T-helper 17 cell (primary cell): ENCODE results near the gene ANKRD22. TPM values are rescaled to one million over a fixed set of nuclear protein-coding genes. Genes with fewer than 3 reads are reported as not detected.

Experiments
- ATAC-seq: fragments of 150-1000 bp; cut with Tn5 transposase; 2 replicates; pipeline ENCODE4 v1.10.0; 2021; ENCODE audit warnings: mild to moderate bottlenecking, moderate library complexity
- DNase-seq, 3 donors: peaks; one replicate each; pipeline versions ENCODE4 v3.0.0 to v3.0.0-alpha.2; 2020 to 2021
- H3K9me3 ChIP-seq: one replicate; pipeline ENCODE4 v1.7.0; 2013; ENCODE audit warnings: low read length, mild to moderate bottlenecking; ENCODE audit not compliant: control insufficient read depth, poor library complexity, severe bottlenecking
- H3K27ac Mint-ChIP-seq: one replicate; pipeline ENCODE4 v1.8.0; 2022; ENCODE audit warnings: mild to moderate bottlenecking, moderate library complexity, mixed read lengths
- H3K27me3 Mint-ChIP-seq: one replicate; pipeline ENCODE4 v1.8.0; 2022; ENCODE audit warnings: mixed read lengths
- H3K36me3 Mint-ChIP-seq: one replicate; pipeline ENCODE4 v1.8.0; 2022; ENCODE audit warnings: low read depth, mixed read lengths
- H3K4me1 Mint-ChIP-seq: one replicate; pipeline ENCODE4 v1.8.0; 2022; ENCODE audit warnings: mild to moderate bottlenecking, mixed read lengths
- H3K4me3 Mint-ChIP-seq: one replicate; pipeline ENCODE4 v1.8.0; 2022; ENCODE audit warnings: mild to moderate bottlenecking, moderate library complexity, mixed read lengths
- total RNA-seq, 4 donors: library from RNA in 2 of 4; stranded (reverse) in 2 of 4; gene quantifications; one replicate each; pipeline ENCODE4 v1.2.3 and lab custom pipeline; 2022 to 2026

The ANKRD22 gene
- total RNA-seq (not detected), total RNA-seq (lab: John Stamatoyannopoulos, UW) (0 reads per million in 2 donors)

- H3K4me1 Mint-ChIP-seq = peaks cover 8% of the 10 kb centered on the region
- no peak within 1 kb of the TSS for H3K4me3 Mint-ChIP-seq
- H3K36me3 Mint-ChIP-seq = no peaks in the 10 kb centered on the region
- H3K27me3 Mint-ChIP-seq = peaks cover 11% of the 10 kb centered on the region
- H3K9me3 ChIP-seq = no peaks in the 10 kb centered on the region
- DNase-seq (no peak), ATAC-seq (no peak)
- H3K27ac Mint-ChIP-seq = no peak within 1 kb of the TSS
Observed at GRCh38 chr10:88851706-88852105, at the start of gene ANKRD22. Gene ANKRD22 (minus strand): TSS chr10:88851844. CDS start chr10:88851607, 237 bp downstream.

- no peak for ATAC-seq
- H3K36me3 Mint-ChIP-seq = peaks cover 7% of the 10 kb centered on the region
- no peak overlapping the region for H3K27ac Mint-ChIP-seq
- DNase-seq = no peak
- H3K4me1 Mint-ChIP-seq = peaks cover 40% of the 10 kb centered on the region
- no peaks in the 10 kb centered on the region for H3K9me3 ChIP-seq
- H3K27me3 Mint-ChIP-seq = no peaks in the 10 kb centered on the region
- H3K4me3 Mint-ChIP-seq = no peak overlapping the region
Observed at GRCh38 chr10:88899886-88900285, 48.2 kb upstream of the ANKRD22 start.

- no peaks in the 10 kb centered on the region for H3K9me3 ChIP-seq
- Mint-ChIP-seq H3K27ac (peak overlapping the region; percentile 21), H3K4me3 (no peak overlapping the region), H3K4me1 (peaks cover 40% of the 10 kb centered on the region), H3K27me3 (no peaks in the 10 kb centered on the region), H3K36me3 (peaks cover 7% of the 10 kb centered on the region)
- no peak for DNase-seq
- no peak for ATAC-seq
Observed at GRCh38 chr10:88898727-88899126, 47.1 kb upstream of the ANKRD22 start.

GRCh38 chr10:88896994-88897853 lies 45.6 kb upstream of the ANKRD22 start:
- Mint-ChIP-seq H3K27ac (peak overlapping the region; percentile 83), H3K36me3 (peaks cover 5% of the 10 kb centered on the region), H3K4me3 (peak overlapping the region; percentile 82), H3K27me3 (no peaks in the 10 kb centered on the region), H3K4me1 (peaks cover 43% of the 10 kb centered on the region)
- DNase-seq = no peak
- H3K9me3 ChIP-seq = no peaks in the 10 kb centered on the region
- peak; percentile 64 for ATAC-seq

- Mint-ChIP-seq H3K4me1 (peaks cover 47% of the 10 kb centered on the region), H3K27ac (peak overlapping the region; percentile 83), H3K36me3 (peaks cover 5% of the 10 kb centered on the region), H3K4me3 (no peak overlapping the region), H3K27me3 (no peaks in the 10 kb centered on the region)
- no peak for DNase-seq
- no peaks in the 10 kb centered on the region for H3K9me3 ChIP-seq
- ATAC-seq = no peak
Observed at GRCh38 chr10:88896372-88896993, 44.8 kb upstream of the ANKRD22 start.

GRCh38 chr10:88895250-88895649 lies 43.6 kb upstream of the ANKRD22 start:
- Mint-ChIP-seq H3K4me1 (peaks cover 43% of the 10 kb centered on the region), H3K27me3 (no peaks in the 10 kb centered on the region), H3K36me3 (peaks cover 5% of the 10 kb centered on the region), H3K27ac (no peak overlapping the region), H3K4me3 (no peak overlapping the region)
- DNase-seq = no peak
- H3K9me3 ChIP-seq = no peaks in the 10 kb centered on the region
- ATAC-seq = no peak

- ATAC-seq (no peak), DNase-seq (no peak)
- H3K27me3 Mint-ChIP-seq = no peaks in the 10 kb centered on the region
- H3K36me3 Mint-ChIP-seq = peaks cover 2% of the 10 kb centered on the region
- H3K9me3 ChIP-seq = no peaks in the 10 kb centered on the region
- H3K27ac Mint-ChIP-seq = no peak overlapping the region
- H3K4me3 Mint-ChIP-seq = no peak overlapping the region
- H3K4me1 Mint-ChIP-seq = peaks cover 43% of the 10 kb centered on the region
Observed at GRCh38 chr10:88893611-88894010, 42.0 kb upstream of the ANKRD22 start.

GRCh38 chr10:88892222-88892967 lies 40.8 kb upstream of the ANKRD22 start:
- H3K9me3 ChIP-seq = no peaks in the 10 kb centered on the region
- Mint-ChIP-seq H3K4me3 (no peak overlapping the region), H3K27me3 (no peaks in the 10 kb centered on the region), H3K27ac (peak overlapping the region; percentile 66), H3K4me1 (peaks cover 46% of the 10 kb centered on the region), H3K36me3 (peaks cover 5% of the 10 kb centered on the region)
- ATAC-seq (no peak), DNase-seq (no peak)

- no peaks in the 10 kb centered on the region for H3K27me3 Mint-ChIP-seq
- DNase-seq (no peak), ATAC-seq (no peak)
- H3K36me3 Mint-ChIP-seq = peaks cover 3% of the 10 kb centered on the region
- H3K27ac Mint-ChIP-seq = no peak overlapping the region
- H3K9me3 ChIP-seq = no peaks in the 10 kb centered on the region
- peaks cover 31% of the 10 kb centered on the region for H3K4me1 Mint-ChIP-seq
- no peak overlapping the region for H3K4me3 Mint-ChIP-seq
Observed at GRCh38 chr10:88890681-88891381, 39.2 kb upstream of the ANKRD22 start.

- H3K9me3 ChIP-seq = no peaks in the 10 kb centered on the region
- DNase-seq = no peak
- Mint-ChIP-seq H3K4me3 (no peak overlapping the region), H3K36me3 (peaks cover 3% of the 10 kb centered on the region), H3K4me1 (peaks cover 36% of the 10 kb centered on the region), H3K27me3 (no peaks in the 10 kb centered on the region), H3K27ac (no peak overlapping the region)
- ATAC-seq = no peak
Observed at GRCh38 chr10:88889559-88890337, 38.1 kb upstream of the ANKRD22 start.

GRCh38 chr10:88888810-88889445 lies 37.3 kb upstream of the ANKRD22 start:
- Mint-ChIP-seq H3K4me1 (peaks cover 40% of the 10 kb centered on the region), H3K36me3 (peaks cover 3% of the 10 kb centered on the region), H3K27ac (peak overlapping the region; percentile 91), H3K4me3 (no peak overlapping the region), H3K27me3 (no peaks in the 10 kb centered on the region)
- H3K9me3 ChIP-seq = no peaks in the 10 kb centered on the region
- DNase-seq (no peak), ATAC-seq (no peak)

- ATAC-seq = no peak
- DNase-seq = no peak
- H3K36me3 Mint-ChIP-seq = peaks cover 3% of the 10 kb centered on the region
- H3K27ac Mint-ChIP-seq = peak overlapping the region; percentile 37
- H3K27me3 Mint-ChIP-seq = no peaks in the 10 kb centered on the region
- no peaks in the 10 kb centered on the region for H3K9me3 ChIP-seq
- H3K4me1 Mint-ChIP-seq = peaks cover 53% of the 10 kb centered on the region
- no peak overlapping the region for H3K4me3 Mint-ChIP-seq
Observed at GRCh38 chr10:88886557-88886956, 34.9 kb upstream of the ANKRD22 start.
